Endothelial cell (in vitro differentiated cells): Measurements from ENCODE around the gene SLC25A23. TPM values are rescaled to one million over a fixed set of nuclear protein-coding genes. Genes with fewer than 3 reads are reported as not detected.

Source experiments
- DNase-seq: peaks from one replicate; pipeline ENCODE4 v3.0.0; 2021; ENCODE audit warnings: low spot score
- H3K27ac Mint-ChIP-seq: one replicate; pipeline ENCODE4 v1.8.0; 2021; ENCODE audit warnings: mixed read lengths, inconsistent platforms; ENCODE audit not compliant: unreplicated experiment
- H3K27me3 Mint-ChIP-seq: one replicate; pipeline ENCODE4 v1.8.0; 2021; ENCODE audit warnings: mild to moderate bottlenecking, moderate library complexity, mixed read lengths, inconsistent platforms; ENCODE audit not compliant: unreplicated experiment
- H3K36me3 Mint-ChIP-seq: one replicate; pipeline ENCODE4 v1.8.0; 2021; ENCODE audit warnings: mild to moderate bottlenecking, low read depth, mixed read lengths, inconsistent platforms; ENCODE audit not compliant: unreplicated experiment
- H3K4me1 Mint-ChIP-seq: one replicate; pipeline ENCODE4 v1.8.0; 2021; ENCODE audit warnings: mild to moderate bottlenecking, mixed read lengths, inconsistent platforms; ENCODE audit not compliant: unreplicated experiment
- H3K4me3 Mint-ChIP-seq: one replicate; pipeline ENCODE4 v1.8.0; 2021; ENCODE audit warnings: mild to moderate bottlenecking, mixed read lengths, inconsistent platforms; ENCODE audit not compliant: unreplicated experiment
- H3K9me3 Mint-ChIP-seq: one replicate; pipeline ENCODE4 v1.8.0; 2021; ENCODE audit warnings: mixed read lengths, inconsistent platforms; ENCODE audit not compliant: unreplicated experiment
- CTCF ChIP-seq: fragments of 200-600 bp; sonication (generic); IDR thresholded peaks from one replicate; pipeline ENCODE4 v1.5.0; 2021; ENCODE audit warnings: antibody characterized with exemption; ENCODE audit not compliant: unreplicated experiment
- total RNA-seq: library from RNA; stranded (reverse); fragmentation: NEBNext Ultra II Directional; extraction: Animal tissue kit (Norgen Biotek cat#: 25700); gene quantifications from one replicate; pipeline ENCODE4 v1.2.1, GENCODE V29; 2021; ENCODE audit not compliant: unreplicated experiment

Gene SLC25A23
- total RNA-seq, 1 donor from 2014 or later: 20.7 TPM

GRCh38 chr19:6448045-6448444 lies 11.5 kb downstream of the SLC25A23 start:
- Mint-ChIP-seq H3K4me3 (no peak overlapping the region), H3K36me3 (peaks cover 11% of the 10 kb centered on the region), H3K27me3 (peaks cover 4% of the 10 kb centered on the region), H3K4me1 (no peaks in the 10 kb centered on the region), H3K9me3 (no peaks in the 10 kb centered on the region), H3K27ac (no peak overlapping the region)
- no peak for DNase-seq
- no peak for TF ChIP-seq CTCF

- no peak overlapping the region for H3K27ac Mint-ChIP-seq
- peaks cover 6% of the 10 kb centered on the region for H3K36me3 Mint-ChIP-seq
- TF ChIP-seq CTCF: no peak
- H3K27me3 Mint-ChIP-seq: peaks cover 4% of the 10 kb centered on the region
- no peaks in the 10 kb centered on the region for H3K9me3 Mint-ChIP-seq
- no peaks in the 10 kb centered on the region for H3K4me1 Mint-ChIP-seq
- no peak for DNase-seq
- peak overlapping the region; percentile 74 for H3K4me3 Mint-ChIP-seq
Measured at GRCh38 chr19:6446452-6446851, 13.1 kb downstream of the SLC25A23 start.

- H3K36me3 Mint-ChIP-seq: peaks cover 6% of the 10 kb centered on the region
- no peaks in the 10 kb centered on the region for H3K4me1 Mint-ChIP-seq
- no peak for DNase-seq
- no peak overlapping the region for H3K27ac Mint-ChIP-seq
- no peak for TF ChIP-seq CTCF
- no peaks in the 10 kb centered on the region for H3K9me3 Mint-ChIP-seq
- H3K4me3 Mint-ChIP-seq: no peak overlapping the region
- peaks cover 1% of the 10 kb centered on the region for H3K27me3 Mint-ChIP-seq
Measured at GRCh38 chr19:6443986-6444385, 15.6 kb downstream of the SLC25A23 start.

- DNase-seq: no peak
- Mint-ChIP-seq H3K36me3 (peaks cover 6% of the 10 kb centered on the region), H3K27ac (no peak overlapping the region), H3K4me3 (no peak overlapping the region), H3K9me3 (no peaks in the 10 kb centered on the region), H3K4me1 (no peaks in the 10 kb centered on the region), H3K27me3 (peaks cover 1% of the 10 kb centered on the region)
- no peak for TF ChIP-seq CTCF
Measured at GRCh38 chr19:6442087-6442688, 17.4 kb downstream of the SLC25A23 start.

- H3K4me3 Mint-ChIP-seq: peak overlapping the region; percentile 8
Measured at GRCh38 chr19:6440905-6441304, 18.7 kb downstream of the SLC25A23 start.

More at GRCh38 chr19:6440905-6441304, 18.7 kb downstream of the SLC25A23 start:
- H3K9me3 Mint-ChIP-seq: no peaks in the 10 kb centered on the region
- no peak overlapping the region for H3K27ac Mint-ChIP-seq
- H3K36me3 Mint-ChIP-seq: no peaks in the 10 kb centered on the region
- peaks cover 1% of the 10 kb centered on the region for H3K27me3 Mint-ChIP-seq
- H3K4me1 Mint-ChIP-seq: no peaks in the 10 kb centered on the region
- DNase-seq: no peak
- TF ChIP-seq CTCF: no peak
